HG03095 (cell line): Measurements from ENCODE around the gene GNS.

Source experiments
- ATAC-seq: cut with Tn5 transposase; IDR thresholded peaks from one replicate; pipeline ENCODE4 v1.9.1; 2021; ENCODE audit warnings: moderate library complexity; ENCODE audit not compliant: unreplicated experiment

GNS gene

DNA sequence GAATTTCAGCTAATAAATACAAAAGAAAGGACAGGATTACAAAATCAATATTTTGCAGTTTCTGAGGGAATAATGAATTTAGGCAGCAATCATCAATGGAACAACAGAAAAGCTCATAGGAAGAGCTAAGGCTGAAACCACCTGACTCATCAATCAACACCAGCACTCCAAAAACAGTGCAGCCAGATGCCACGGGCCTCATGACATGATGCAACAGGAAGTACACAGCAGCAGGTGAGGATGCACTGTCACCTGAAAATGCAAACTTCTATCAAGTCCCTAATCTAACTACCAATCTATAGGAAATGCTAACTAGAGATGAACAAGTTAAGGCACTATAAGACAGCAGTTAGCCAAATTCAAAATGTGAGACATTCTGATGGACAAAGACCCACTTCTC lies 21.7 kb downstream of the GNS start:
- no peak for ATAC-seq

DNA sequence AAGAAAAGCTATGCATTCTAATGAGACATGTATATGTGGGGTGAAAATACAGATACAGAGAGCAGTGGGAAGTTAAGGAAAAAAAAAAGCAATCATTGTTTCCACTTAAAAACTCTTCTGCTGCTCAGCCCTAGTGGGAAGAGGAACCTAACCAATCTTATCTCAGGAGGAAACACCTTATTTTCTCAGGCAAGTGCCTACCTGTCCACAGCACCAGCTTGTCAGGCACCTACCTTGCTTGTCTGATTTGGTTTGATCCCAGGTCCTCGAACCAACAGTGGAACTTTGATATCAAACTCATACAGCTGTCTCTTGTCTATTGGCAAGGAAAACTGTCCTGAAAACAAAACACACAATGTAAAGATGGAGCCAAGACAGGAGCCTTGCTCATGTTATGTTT lies 22.4 kb downstream of the GNS start:
- ATAC-seq, result no peak

DNA sequence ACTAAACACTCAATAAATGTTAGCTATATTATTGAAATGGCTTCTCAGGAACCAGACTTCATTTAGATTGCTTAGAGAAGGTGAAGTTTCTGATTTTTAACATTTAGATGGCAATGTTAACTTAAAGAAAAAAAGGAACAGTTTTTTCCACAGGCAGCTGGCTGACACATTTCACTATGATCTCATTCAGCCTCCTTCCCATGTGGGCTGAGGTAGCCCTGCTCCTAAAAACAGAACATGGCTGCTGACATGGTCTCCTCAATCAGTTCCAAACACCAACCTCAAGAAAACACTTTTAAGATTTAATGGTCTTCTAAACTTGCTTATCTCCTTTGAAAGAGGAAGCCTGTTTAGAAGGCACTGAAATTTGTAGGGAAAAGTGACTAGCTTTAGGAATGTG lies 23.8 kb downstream of the GNS start:
- no peak for ATAC-seq

DNA sequence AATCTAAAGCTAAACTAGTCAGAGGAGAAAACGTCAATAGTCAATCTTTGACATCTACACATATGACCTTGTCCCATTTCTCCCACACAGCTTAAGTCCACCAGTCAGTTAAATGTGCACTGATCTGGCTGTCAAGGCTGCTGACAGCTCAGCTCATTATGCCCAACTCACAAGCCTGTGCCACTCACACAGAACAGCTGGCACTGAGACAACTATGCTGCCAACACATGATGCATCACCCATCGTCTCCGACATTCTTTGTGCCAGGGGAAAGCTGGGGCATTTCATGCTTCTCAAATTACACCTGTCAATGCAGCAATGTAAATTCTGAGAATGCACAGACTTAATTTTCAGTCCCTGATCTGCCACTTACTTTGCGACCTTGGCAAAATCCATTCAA lies 25.3 kb downstream of the GNS start:
- no peak for ATAC-seq

DNA sequence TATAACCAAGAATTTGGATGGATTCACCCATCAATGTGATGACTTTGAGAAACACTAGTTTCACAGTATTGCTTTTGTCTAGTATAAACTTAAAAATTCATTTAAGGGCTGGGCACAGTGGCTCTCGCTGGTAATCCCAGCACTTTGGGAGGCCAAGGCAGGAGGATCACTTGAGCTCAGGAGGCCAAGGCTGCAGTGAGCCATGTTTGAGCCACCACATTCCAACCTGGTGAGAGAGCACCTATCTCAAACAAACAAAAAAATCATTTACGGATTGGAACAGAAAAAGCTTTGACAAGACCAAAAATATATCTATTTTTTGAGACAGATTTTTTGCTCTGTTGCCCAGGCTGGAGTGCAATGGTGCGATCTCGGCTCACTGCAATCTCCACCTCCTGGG lies 27.5 kb downstream of the GNS start:
- no peak for ATAC-seq

DNA sequence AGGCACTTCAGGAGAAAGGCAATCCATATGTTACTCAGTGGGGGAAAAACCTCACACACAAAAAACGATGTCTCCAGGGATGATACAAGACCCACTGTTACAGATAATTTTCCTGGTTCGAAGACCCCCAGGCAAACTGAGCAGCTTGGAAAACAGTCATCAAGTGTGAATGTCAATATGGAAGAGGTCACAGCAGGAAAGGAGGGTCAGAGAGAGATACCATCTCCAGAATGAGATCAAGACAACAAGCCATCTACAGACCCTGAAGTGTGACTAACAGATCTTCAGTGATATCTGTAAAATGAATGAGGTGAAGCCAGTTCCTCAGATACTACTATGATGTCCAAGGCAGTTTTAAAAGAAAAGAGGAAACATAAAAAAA lies 28.6 kb downstream of the GNS start:
- no peak for ATAC-seq

GRCh38 chr12:64729909-64730587 lies 29.2 kb downstream of the GNS start:
- ATAC-seq, result no peak

DNA sequence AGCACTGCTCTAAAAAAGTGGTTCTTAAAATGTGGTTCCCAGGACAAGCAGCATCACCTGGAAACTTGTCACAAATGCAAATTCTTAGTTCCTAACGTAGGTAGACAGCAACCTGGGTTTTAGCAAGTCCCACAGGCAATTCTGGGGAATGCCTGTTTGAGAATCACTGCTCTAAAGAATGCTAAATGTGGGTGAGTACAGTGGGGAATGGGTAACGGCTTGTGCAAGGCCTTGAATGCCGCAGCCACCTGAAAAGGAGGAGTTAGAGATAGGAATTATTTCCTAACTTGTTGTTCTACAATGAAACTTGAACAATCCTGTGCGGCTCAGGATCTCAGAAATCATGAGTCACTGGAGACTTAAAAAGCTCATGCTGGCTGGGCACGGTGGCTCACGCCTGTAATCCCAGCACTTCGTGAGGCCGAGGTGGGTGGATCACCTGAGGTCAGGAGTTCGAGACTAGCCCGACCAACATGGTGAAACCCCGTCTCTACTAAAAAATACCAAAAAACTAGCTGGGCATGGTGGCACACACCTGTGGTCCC lies 34.9 kb downstream of the GNS start:
- ATAC-seq, result no peak

DNA sequence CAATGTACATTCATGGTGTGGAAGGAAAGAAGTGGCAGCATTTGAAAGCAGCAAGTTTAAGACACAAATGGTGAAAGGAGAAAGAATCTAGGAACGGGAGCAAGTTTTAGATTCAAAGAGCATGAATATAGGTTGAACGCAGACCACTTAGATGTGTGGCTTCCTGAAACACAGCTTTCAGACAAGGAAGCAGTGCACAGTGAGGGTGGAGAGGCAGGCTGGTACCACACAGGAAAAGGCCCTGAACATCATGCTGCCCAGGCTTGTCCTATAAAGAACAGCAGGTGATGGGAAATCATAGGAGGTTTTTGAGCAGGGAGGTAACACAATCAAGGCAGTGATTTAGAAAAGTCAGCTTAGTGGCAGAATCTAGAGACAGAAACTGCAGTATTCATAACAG lies 35.6 kb downstream of the GNS start:
- ATAC-seq, result no peak

GRCh38 chr12:64722835-64723234 lies 36.4 kb downstream of the GNS start:
- no peak for ATAC-seq

DNA sequence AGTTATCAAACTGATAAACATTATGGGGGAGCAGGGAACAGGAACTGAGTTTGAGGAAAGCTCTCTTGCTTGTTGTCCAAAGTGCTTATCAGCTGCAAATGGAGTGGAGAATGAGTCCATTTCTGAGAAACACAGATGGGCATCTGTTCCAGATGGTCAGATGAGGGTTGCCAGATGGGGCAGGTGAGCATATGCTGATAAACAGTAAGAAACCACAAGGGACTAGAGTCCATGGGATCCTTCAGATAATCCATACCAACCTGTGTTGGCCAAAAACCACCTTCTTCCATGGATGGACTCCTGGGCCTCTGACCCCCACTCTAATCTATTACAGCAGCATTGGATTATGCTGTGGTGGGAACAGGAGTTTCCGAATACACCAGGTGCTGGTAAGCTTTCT lies 38.3 kb downstream of the GNS start:
- ATAC-seq, result no peak

DNA sequence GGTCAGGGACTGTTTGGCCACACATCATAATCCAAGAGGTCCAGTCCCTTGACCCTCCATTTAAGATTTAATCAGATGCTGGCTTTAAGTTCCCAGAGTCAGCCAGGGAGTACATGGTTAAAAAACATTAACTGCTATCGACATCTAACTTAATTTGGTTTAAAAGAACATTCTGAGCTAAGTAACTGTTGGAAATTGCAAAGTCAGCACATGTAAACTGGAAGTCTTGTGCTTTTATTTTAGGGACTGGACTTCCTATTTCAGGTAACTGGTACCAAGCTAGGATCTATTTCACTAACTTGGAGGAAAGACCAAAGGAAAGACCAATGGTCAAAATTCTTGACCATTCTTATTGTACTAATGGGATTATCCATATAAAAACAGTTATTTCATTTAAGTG lies 40.6 kb downstream of the GNS start:
- ATAC-seq, result no peak

DNA sequence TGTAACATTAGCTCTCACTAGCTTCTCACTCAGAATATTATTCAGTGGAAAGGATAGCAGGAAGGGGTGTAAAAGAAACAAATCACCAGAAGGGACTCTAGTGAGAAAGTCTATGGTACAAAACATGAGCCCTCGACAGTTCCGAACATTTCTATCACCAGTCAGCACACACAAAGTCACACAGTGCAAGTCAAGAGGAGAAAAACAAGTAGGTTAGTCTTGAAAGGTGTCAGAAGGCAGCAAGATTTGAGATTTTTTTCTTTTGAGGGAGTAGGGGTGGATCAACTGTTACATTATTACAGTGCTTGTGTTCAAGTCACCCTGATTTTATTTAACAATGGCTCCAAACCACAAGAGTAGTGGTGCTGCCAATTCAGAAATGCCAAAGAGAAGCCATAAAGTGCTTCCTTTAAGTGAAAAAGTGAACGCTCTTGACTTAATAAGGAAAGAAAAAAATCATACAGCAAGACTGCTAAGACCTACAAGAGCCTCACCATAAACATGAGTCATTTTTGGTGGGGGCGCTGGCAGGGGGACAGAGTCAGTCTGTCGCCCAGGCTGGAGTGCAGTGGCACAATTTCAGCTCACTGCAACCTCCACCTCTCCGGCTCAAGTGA lies 42.3 kb downstream of the GNS start:
- no peak for ATAC-seq

DNA sequence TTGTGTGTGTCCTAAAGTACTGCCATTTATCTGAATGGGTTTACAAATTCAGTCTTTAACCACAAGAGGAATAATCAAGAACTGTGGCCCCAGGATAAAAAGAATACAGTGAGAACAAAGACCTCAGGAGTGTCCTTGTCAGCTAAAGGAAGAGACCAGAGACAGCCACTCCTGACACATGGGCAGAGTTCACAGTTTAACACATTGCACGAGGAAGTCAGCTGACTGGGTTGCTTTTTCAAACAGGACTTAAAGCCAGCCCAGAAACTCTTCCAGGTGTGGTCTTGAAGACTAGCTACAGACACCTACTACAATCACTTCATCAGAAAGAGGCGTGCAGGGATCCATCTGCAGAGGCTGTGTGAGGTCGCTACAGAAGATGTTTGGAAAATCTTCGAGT lies 42.8 kb downstream of the GNS start:
- no peak for ATAC-seq

GRCh38 chr12:64714551-64714968 lies 44.6 kb downstream of the GNS start:
- ATAC-seq, result peak; percentile 73

GRCh38 chr12:64713376-64713775 lies 45.8 kb downstream of the GNS start:
- ATAC-seq, result no peak

DNA sequence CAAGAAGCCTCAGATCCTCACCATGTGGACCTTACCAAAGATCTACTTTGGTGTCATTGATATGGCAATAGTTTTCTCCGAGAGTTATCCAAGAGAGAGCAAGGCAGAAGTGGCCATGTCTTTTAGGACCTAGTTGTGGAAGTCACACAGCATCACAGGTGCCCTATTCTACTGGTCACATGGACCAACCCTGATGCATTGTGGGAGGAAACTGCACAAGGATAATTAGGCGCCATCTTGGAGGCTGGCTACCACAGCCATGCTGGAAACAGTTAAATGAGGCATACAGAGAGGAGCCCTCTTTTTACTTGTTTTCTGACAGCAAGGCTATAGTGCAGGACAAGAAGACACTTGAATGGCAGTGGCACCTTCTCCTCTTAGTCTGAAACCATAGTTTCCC lies 49.8 kb downstream of the GNS start:
- no peak for ATAC-seq

GRCh38 chr12:64707926-64708325 lies 51.3 kb downstream of the GNS start:
- ATAC-seq, result no peak

GRCh38 chr12:64707362-64707761 lies 51.8 kb downstream of the GNS start:
- ATAC-seq, result no peak

- ATAC-seq, result no peak
Observed at GRCh38 chr12:64706857-64707256, 52.3 kb downstream of the GNS start.

DNA sequence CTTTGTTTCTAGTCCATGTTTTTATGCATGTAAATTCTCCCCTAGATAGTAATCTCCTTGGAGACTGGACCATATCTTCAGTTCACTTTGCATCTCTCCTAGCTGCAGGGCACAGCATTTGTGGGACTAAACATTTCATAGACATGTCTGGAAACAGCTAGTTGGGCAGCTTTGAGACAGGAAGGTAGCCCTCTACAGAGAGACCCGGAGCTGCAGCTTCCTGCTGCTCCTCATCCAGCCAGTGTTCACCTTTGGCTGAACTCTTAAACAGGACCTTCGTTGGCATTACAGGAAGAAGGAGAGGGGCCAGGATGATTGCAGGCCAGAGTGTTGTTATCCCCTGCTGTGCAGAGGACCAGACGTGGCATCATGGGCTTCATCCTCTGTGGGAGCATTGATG lies 52.9 kb downstream of the GNS start:
- no peak for ATAC-seq

GRCh38 chr12:64701283-64701682 lies 57.9 kb downstream of the GNS start:
- no peak for ATAC-seq

DNA sequence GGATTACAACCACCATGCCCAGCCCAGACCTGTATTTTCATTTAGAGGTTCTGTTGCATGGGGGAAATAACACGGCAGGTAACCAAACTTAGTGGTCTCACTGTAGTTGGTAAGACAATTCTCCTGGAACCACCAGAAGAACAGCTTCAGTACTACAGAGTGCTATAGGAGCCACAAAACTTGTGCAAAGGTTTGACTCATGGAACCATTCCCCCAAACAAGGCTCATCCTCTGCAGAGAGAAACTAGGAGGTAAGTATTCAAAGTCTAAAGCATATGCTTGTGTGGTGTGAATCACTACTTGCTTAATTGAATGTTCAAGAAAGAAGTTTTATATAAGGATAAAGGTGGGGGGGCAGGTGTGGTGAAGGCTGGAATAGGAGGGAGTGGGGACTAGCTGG lies 58.7 kb downstream of the GNS start:
- ATAC-seq, result no peak
